Measurements from ENCODE around the gene AUTS2.

AUTS2 gene

GRCh38 chr7:70472601-70473237 lies 874.4 kb downstream of the AUTS2 start:
- DNase-seq (ENCODE audit: extremely low spot score), result no peak
- CTCF ChIA-PET, result no interaction called here
- POLR2A ChIA-PET, result no interaction called here
- TF ChIP-seq BHLHE40 (IDR thresholded peaks at IDR 0.05; ENCODE audit: borderline replicate concordance), result no peak
- no peak for TF ChIP-seq NFRKB (IDR thresholded peaks at IDR 0.05)
- no peak for TF ChIP-seq PKNOX1 (IDR thresholded peaks at IDR 0.05)
- no peak for TF ChIP-seq FOXA1 (IDR thresholded peaks at IDR 0.05)
- TF ChIP-seq FOXK2 (IDR thresholded peaks at IDR 0.05), result no peak
- TF ChIP-seq SP1 (IDR thresholded peaks at IDR 0.05), result no peak
- no peak for TF ChIP-seq CTBP1 (IDR thresholded peaks at IDR 0.05; ENCODE audit: borderline replicate concordance)
- no peak for TF ChIP-seq SUZ12 (IDR thresholded peaks at IDR 0.05)
- TF ChIP-seq ARNT (IDR thresholded peaks at IDR 0.05), result no peak
- no peak for TF ChIP-seq TARDBP (IDR thresholded peaks at IDR 0.05)
- no peak for TF ChIP-seq LEF1 (IDR thresholded peaks at IDR 0.05; ENCODE audit: borderline replicate concordance)
- TF ChIP-seq ZNF384 (IDR thresholded peaks at IDR 0.05), result no peak
- no peak for TF ChIP-seq FOXM1 (IDR thresholded peaks at IDR 0.05; ENCODE audit: borderline replicate concordance)
- no peak for TF ChIP-seq ELF4 (IDR thresholded peaks at IDR 0.05)
- TF ChIP-seq L3MBTL2 (conservative IDR thresholded peaks at IDR 0.05), result no peak
- no peak for TF ChIP-seq HDGF (IDR thresholded peaks at IDR 0.05; ENCODE audit: borderline replicate concordance)

- CTCF ChIA-PET, result no interaction called here
- POLR2A ChIA-PET, result no interaction called here
- no peak for TF ChIP-seq SP1 (IDR thresholded peaks at IDR 0.05)
- no peak for TF ChIP-seq HDGF (IDR thresholded peaks at IDR 0.05; ENCODE audit: borderline replicate concordance)
- no peak for TF ChIP-seq LEF1 (IDR thresholded peaks at IDR 0.05; ENCODE audit: borderline replicate concordance)
- TF ChIP-seq CTBP1 (IDR thresholded peaks at IDR 0.05; ENCODE audit: borderline replicate concordance), result no peak
- TF ChIP-seq FOXK2 (IDR thresholded peaks at IDR 0.05), result no peak
- no peak for TF ChIP-seq PKNOX1 (IDR thresholded peaks at IDR 0.05)
- no peak for TF ChIP-seq BHLHE40 (IDR thresholded peaks at IDR 0.05; ENCODE audit: borderline replicate concordance)
- TF ChIP-seq FOXA1 (IDR thresholded peaks at IDR 0.05), result no peak
- TF ChIP-seq TARDBP (IDR thresholded peaks at IDR 0.05), result no peak
- TF ChIP-seq ELF4 (IDR thresholded peaks at IDR 0.05), result no peak
- no peak for TF ChIP-seq FOXM1 (IDR thresholded peaks at IDR 0.05; ENCODE audit: borderline replicate concordance)
- no peak for TF ChIP-seq ARNT (IDR thresholded peaks at IDR 0.05)
- TF ChIP-seq ZNF384 (IDR thresholded peaks at IDR 0.05), result no peak
- no peak for TF ChIP-seq SUZ12 (IDR thresholded peaks at IDR 0.05)
- TF ChIP-seq L3MBTL2 (conservative IDR thresholded peaks at IDR 0.05), result no peak
- no peak for TF ChIP-seq NFRKB (IDR thresholded peaks at IDR 0.05)
Measured at GRCh38 chr7:70474639-70475234, 876.5 kb downstream of the AUTS2 start.

GRCh38 chr7:70477036-70478010 lies 879.0 kb downstream of the AUTS2 start:
- ChIA-PET POLR2A (no interaction called here), CTCF (interaction anchor here (0.8 kb wide), 1 partner anchor 316 kb away, joined by 3 read pairs; no protein-coding TSS in a partner anchor)
- no peak for TF ChIP-seq CTBP1 (IDR thresholded peaks at IDR 0.05; ENCODE audit: borderline replicate concordance)
- TF ChIP-seq HDGF (IDR thresholded peaks at IDR 0.05; ENCODE audit: borderline replicate concordance), result no peak
- no peak for TF ChIP-seq SUZ12 (IDR thresholded peaks at IDR 0.05)
- no peak for TF ChIP-seq TARDBP (IDR thresholded peaks at IDR 0.05)
- no peak for TF ChIP-seq SP1 (IDR thresholded peaks at IDR 0.05)
- TF ChIP-seq PKNOX1 (IDR thresholded peaks at IDR 0.05), result no peak
- TF ChIP-seq BHLHE40 (IDR thresholded peaks at IDR 0.05; ENCODE audit: borderline replicate concordance), result no peak
- TF ChIP-seq FOXM1 (IDR thresholded peaks at IDR 0.05; ENCODE audit: borderline replicate concordance), result no peak
- no peak for TF ChIP-seq LEF1 (IDR thresholded peaks at IDR 0.05; ENCODE audit: borderline replicate concordance)
- no peak for TF ChIP-seq FOXK2 (IDR thresholded peaks at IDR 0.05)
- TF ChIP-seq ARNT (IDR thresholded peaks at IDR 0.05), result no peak
- no peak for DNase-seq (ENCODE audit: extremely low spot score)

More at GRCh38 chr7:70474639-70475234, 876.5 kb downstream of the AUTS2 start:
- no peak for DNase-seq (ENCODE audit: extremely low spot score)

GRCh38 chr7:70479153-70480021 lies 881.1 kb downstream of the AUTS2 start:
- POLR2A ChIA-PET, result no interaction called here
- CTCF ChIA-PET, result no interaction called here
- no peak for DNase-seq (ENCODE audit: extremely low spot score)
- TF ChIP-seq FOXA1 (IDR thresholded peaks at IDR 0.05) (no peak), CTBP1 (IDR thresholded peaks at IDR 0.05; ENCODE audit: borderline replicate concordance) (no peak), PKNOX1 (IDR thresholded peaks at IDR 0.05) (no peak), SUZ12 (IDR thresholded peaks at IDR 0.05) (no peak), SP1 (IDR thresholded peaks at IDR 0.05) (no peak), TARDBP (IDR thresholded peaks at IDR 0.05) (no peak)
